ENCODE data around the gene LITAFD. TPM values are rescaled to one million over a fixed set of nuclear protein-coding genes. Genes with fewer than 3 reads are reported as not detected.

LITAFD gene
- total and polyA plus RNA-seq, 10 of the 15 experiments (the other 5 are each of a cell fraction or from before 2014, with no cell fraction given), result not detected

DNA sequence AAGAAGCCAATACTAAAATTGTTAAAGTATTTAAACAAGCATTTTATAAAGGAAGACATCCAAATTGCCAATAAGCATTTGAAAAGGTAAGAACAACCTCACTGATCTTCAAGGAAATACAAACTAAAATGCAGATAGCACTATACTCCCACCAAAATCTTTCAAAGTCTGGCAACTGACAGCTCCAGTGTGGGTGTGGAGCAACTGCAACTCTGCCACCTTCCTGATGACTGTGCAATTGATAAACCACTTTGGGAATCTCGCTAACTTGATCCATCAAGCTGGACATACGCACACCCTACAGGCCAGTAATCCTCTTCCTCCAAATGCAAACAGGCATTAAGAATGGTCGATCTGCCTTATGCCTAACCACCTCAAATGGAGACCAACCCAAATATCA, 31.9 kb downstream of the LITAFD start:
- BruUV-seq (replicated peaks), result no TSS peak
- Histone ChIP-seq H3K27ac (ENCODE audit: control insufficient read depth, insufficient read depth) (no peak overlapping the region), H4K20me1 (ENCODE audit: control insufficient read depth, insufficient read depth) (peaks cover 2% of the 10 kb centered on the region; the same call in 1 of the 2 replicates), H3K27me3 (replicated peaks in 1 of 2; ENCODE audit: control insufficient read depth in 2 of 2, insufficient read depth in 2 of 2, low read length in 1 of 2) (no peaks in the 10 kb centered on the region), H3K4me3 (no peak overlapping the region), H2AFZ (ENCODE audit: control insufficient read depth, low read depth, low read length) (no peak overlapping the region), H3K36me3 (ENCODE audit: control insufficient read depth in 2 of 2, insufficient read depth in 2 of 2, low read length in 1 of 2) (peaks cover 29 to 48% of the 10 kb centered on the region in 2 experiments), H3K79me2 (ENCODE audit: control insufficient read depth, insufficient read depth, low read length) (no peaks in the 10 kb centered on the region; the same call in none of the 2 replicates), H3K4me2 (ENCODE audit: control insufficient read depth, insufficient read depth) (no peak overlapping the region), H3K9ac (ENCODE audit: control insufficient read depth, insufficient read depth, low read length) (no peak overlapping the region), H3K9me3 (replicated peaks; ENCODE audit: control insufficient read depth, insufficient read depth, low read length) (no peaks in the 10 kb centered on the region), H3K4me1 (ENCODE audit: control insufficient read depth, insufficient read depth, low read length) (no peaks in the 10 kb centered on the region)
- no peak for ATAC-seq
- intact Hi-C loops (cut with micrococcal nuclease; ENCODE audit: unreplicated experiment), result no loop called here
- SMC1A ChIA-PET (ENCODE audit: uncharacterized antibody, unreplicated experiment), result no interaction called here
- TF ChIP-seq, protein P1, sequence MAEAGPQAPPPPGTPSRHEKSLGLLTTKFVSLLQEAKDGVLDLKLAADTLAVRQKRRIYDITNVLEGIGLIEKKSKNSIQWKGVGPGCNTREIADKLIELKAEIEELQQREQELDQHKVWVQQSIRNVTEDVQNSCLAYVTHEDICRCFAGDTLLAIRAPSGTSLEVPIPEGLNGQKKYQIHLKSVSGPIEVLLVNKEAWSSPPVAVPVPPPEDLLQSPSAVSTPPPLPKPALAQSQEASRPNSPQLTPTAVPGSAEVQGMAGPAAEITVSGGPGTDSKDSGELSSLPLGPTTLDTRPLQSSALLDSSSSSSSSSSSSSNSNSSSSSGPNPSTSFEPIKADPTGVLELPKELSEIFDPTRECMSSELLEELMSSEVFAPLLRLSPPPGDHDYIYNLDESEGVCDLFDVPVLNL (IDR thresholded peaks at IDR 0.05; ENCODE audit: low read depth, low read length), result no peak
- no peak for TF ChIP-seq NBN (IDR thresholded peaks at IDR 0.05)
- no peak for TF ChIP-seq FOS (IDR thresholded peaks at IDR 0.05; ENCODE audit: borderline replicate concordance, extremely low read depth, insufficient read length)
- TF ChIP-seq SIN3A (IDR thresholded peaks at IDR 0.05; ENCODE audit: low read depth, low read length), result no peak
- no peak for TF ChIP-seq MTA2 (IDR thresholded peaks at IDR 0.05; ENCODE audit: low read depth)
- no peak for TF ChIP-seq HDAC6 (IDR thresholded peaks at IDR 0.05; ENCODE audit: unreplicated experiment)
- TF ChIP-seq ETV6 (conservative IDR thresholded peaks at IDR 0.05 in 1 of 2, IDR thresholded peaks at IDR 0.05 in 1 of 2; ENCODE audit: borderline replicate concordance in 1 of 2, low read depth in 1 of 2), result no peak
- no peak for TF ChIP-seq JUND (IDR thresholded peaks at IDR 0.05; ENCODE audit: low read depth, low read length)
- no peak for TF ChIP-seq ZBED1 (IDR thresholded peaks at IDR 0.05; ENCODE audit: borderline replicate concordance)
- TF ChIP-seq BMI1 (IDR thresholded peaks at IDR 0.05; ENCODE audit: borderline replicate concordance), result no peak
- TF ChIP-seq JUNB (IDR thresholded peaks at IDR 0.05), result no peak
- TF ChIP-seq, protein P2, sequence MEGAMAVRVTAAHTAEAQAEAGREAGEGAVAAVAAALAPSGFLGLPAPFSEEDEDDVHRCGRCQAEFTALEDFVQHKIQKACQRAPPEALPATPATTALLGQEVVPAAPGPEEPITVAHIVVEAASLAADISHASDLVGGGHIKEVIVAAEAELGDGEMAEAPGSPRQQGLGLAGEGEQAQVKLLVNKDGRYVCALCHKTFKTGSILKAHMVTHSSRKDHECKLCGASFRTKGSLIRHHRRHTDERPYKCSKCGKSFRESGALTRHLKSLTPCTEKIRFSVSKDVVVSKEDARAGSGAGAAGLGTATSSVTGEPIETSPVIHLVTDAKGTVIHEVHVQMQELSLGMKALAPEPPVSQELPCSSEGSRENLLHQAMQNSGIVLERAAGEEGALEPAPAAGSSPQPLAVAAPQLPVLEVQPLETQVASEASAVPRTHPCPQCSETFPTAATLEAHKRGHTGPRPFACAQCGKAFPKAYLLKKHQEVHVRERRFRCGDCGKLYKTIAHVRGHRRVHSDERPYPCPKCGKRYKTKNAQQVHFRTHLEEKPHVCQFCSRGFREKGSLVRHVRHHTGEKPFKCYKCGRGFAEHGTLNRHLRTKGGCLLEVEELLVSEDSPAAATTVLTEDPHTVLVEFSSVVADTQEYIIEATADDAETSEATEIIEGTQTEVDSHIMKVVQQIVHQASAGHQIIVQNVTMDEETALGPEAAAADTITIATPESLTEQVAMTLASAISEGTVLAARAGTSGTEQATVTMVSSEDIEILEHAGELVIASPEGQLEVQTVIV (IDR thresholded peaks at IDR 0.05; ENCODE audit: borderline replicate concordance, partially characterized antibody), result no peak
- TF ChIP-seq, protein P3, sequence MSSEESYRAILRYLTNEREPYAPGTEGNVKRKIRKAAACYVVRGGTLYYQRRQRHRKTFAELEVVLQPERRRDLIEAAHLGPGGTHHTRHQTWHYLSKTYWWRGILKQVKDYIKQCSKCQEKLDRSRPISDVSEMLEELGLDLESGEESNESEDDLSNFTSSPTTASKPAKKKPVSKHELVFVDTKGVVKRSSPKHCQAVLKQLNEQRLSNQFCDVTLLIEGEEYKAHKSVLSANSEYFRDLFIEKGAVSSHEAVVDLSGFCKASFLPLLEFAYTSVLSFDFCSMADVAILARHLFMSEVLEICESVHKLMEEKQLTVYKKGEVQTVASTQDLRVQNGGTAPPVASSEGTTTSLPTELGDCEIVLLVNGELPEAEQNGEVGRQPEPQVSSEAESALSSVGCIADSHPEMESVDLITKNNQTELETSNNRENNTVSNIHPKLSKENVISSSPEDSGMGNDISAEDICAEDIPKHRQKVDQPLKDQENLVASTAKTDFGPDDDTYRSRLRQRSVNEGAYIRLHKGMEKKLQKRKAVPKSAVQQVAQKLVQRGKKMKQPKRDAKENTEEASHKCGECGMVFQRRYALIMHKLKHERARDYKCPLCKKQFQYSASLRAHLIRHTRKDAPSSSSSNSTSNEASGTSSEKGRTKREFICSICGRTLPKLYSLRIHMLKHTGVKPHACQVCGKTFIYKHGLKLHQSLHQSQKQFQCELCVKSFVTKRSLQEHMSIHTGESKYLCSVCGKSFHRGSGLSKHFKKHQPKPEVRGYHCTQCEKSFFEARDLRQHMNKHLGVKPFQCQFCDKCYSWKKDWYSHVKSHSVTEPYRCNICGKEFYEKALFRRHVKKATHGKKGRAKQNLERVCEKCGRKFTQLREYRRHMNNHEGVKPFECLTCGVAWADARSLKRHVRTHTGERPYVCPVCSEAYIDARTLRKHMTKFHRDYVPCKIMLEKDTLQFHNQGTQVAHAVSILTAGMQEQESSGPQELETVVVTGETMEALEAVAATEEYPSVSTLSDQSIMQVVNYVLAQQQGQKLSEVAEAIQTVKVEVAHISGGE (CRISPR knock-in tag; IDR thresholded peaks at IDR 0.05), result no peak
- in situ Hi-C loops (cut with MboI), result no loop called here
- RAD21 ChIA-PET (ENCODE audit: unreplicated experiment), result no interaction called here
- no peak for FAIRE-seq
- POLR2A ChIA-PET, result interaction anchor here (0.6 to 0.8 kb wide), 2 partner anchors 21 to 186 kb away, joined by 3 read pairs; no protein-coding TSS in a partner anchor
- WGBS (ENCODE audit: insufficient coverage, insufficient replicate concordance, low lambda C conversion rate, missing lambda C conversion rate), result 98% methylated on average over 3 of the region's 3 CpGs
- DNase-seq (ENCODE audit: low read depth, low spot score), result no peak
- CTCF ChIA-PET, result interaction anchor here (1.2 to 2.0 kb wide), 4 partner anchors 10 to 22 kb away, joined by 3 to 8 read pairs (median 4); no protein-coding TSS in a partner anchor
